ENCODE results near the gene GMIP. TPM values are rescaled to one million over a fixed set of nuclear protein-coding genes. Genes with fewer than 3 reads are reported as not detected.

GMIP gene
- total RNA-seq, 1 donor: 48.6 TPM

DNA sequence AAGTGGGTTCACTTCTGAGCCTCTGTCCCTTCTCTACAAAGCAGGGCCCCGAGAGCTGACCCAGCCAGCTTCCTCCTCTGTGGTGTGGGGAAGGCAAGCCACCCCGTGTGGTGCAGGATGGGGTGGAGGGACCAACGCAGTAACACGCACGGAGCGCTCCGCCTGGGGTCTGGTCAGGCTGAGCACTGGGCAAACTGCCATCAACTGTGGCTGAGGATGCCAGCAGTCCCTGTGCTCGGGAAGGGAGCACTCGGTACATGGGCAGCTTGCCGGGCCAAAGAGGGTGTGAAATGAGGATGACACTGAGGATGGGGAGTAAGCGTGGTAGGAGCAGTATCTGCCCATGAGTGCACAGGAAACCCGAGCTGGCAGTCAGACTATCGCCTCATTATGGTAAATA lies 7.6 kb upstream of the GMIP start:
- no peaks in the 10 kb centered on the region for H3K9me3 ChIP-seq (ENCODE audit: low read depth, low read length)
- no peak overlapping the region for H3K4me3 ChIP-seq (ENCODE audit: low read length)
- H3K4me1 ChIP-seq (ENCODE audit: insufficient read depth, low read length): no peaks in the 10 kb centered on the region
- H3K27me3 ChIP-seq (ENCODE audit: insufficient read depth, low read length): no peaks in the 10 kb centered on the region

GRCh38 chr19:19650331-19650730 lies 6.9 kb upstream of the GMIP start:
- Histone ChIP-seq H3K27me3 (ENCODE audit: insufficient read depth, low read length) (no peaks in the 10 kb centered on the region), H3K9me3 (ENCODE audit: low read depth, low read length) (no peaks in the 10 kb centered on the region), H3K4me1 (ENCODE audit: insufficient read depth, low read length) (no peaks in the 10 kb centered on the region), H3K4me3 (ENCODE audit: low read length) (no peak overlapping the region)

- Histone ChIP-seq H3K27me3 (ENCODE audit: insufficient read depth, low read length) (no peaks in the 10 kb centered on the region), H3K4me1 (ENCODE audit: insufficient read depth, low read length) (no peaks in the 10 kb centered on the region), H3K9me3 (ENCODE audit: low read depth, low read length) (no peaks in the 10 kb centered on the region), H3K4me3 (ENCODE audit: low read length) (no peak overlapping the region)
Measured at GRCh38 chr19:19649580-19649995, 6.1 kb upstream of the GMIP start.

GRCh38 chr19:19649155-19649554 lies 5.7 kb upstream of the GMIP start:
- H3K4me3 ChIP-seq (ENCODE audit: low read length): no peak overlapping the region
- H3K27me3 ChIP-seq (ENCODE audit: insufficient read depth, low read length): no peaks in the 10 kb centered on the region

DNA sequence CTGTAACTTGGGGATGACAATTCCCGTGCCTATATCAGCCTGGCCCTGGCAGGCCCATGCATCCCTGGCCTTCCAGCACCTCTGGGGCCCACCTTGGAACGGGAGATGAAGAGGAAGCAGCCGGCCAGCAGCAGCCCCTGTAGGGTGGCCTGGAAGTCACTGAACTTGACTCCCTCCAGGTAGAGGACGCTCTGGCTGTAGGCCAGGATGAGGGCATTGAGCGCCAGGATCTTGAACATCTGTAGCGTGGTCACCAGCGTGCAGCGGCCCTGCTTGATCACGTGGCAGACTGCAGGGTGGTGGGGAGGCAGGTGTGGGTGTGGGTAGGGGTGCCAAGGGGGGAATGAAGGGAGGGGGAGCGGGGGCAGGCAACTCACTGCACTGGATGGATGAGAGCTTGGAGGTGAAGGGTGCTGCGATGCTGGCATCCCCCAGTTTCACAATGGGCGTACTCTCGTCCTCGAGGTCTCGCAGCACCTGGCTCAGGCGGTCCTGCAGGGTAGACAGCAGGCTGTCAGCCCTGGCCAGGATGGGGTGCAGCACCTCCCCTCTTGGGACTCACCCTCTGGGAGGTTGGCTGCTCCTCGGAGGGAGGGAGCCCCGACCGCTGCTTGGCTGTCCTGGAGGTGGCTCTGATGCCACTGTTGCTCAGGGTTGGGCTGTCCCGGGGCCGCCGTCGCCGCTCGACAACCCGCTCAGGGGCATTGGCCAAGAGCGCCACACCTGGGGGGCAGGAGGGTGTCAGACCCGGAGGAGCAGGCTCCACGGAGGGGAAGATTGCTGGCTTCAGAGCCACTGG lies 3.8 kb upstream of the GMIP start:
- Histone ChIP-seq H3K9me3 (ENCODE audit: low read depth, low read length) (no peaks in the 10 kb centered on the region), H3K27me3 (ENCODE audit: insufficient read depth, low read length) (no peaks in the 10 kb centered on the region), H3K4me1 (ENCODE audit: insufficient read depth, low read length) (peaks cover 10% of the 10 kb centered on the region), H3K4me3 (ENCODE audit: low read length) (no peak overlapping the region)

More at GRCh38 chr19:19649155-19649554, 5.7 kb upstream of the GMIP start:
- Histone ChIP-seq H3K4me1 (ENCODE audit: insufficient read depth, low read length) (peaks cover under 1% of the 10 kb centered on the region), H3K9me3 (ENCODE audit: low read depth, low read length) (no peaks in the 10 kb centered on the region)

- H3K4me1 ChIP-seq (ENCODE audit: insufficient read depth, low read length): peaks cover 28% of the 10 kb centered on the region
- H3K27me3 ChIP-seq (ENCODE audit: insufficient read depth, low read length): no peaks in the 10 kb centered on the region
- no peaks in the 10 kb centered on the region for H3K9me3 ChIP-seq (ENCODE audit: low read depth, low read length)
- no peak overlapping the region for H3K4me3 ChIP-seq (ENCODE audit: low read length)
Measured at GRCh38 chr19:19645233-19645870, 1.9 kb upstream of the GMIP start.

DNA sequence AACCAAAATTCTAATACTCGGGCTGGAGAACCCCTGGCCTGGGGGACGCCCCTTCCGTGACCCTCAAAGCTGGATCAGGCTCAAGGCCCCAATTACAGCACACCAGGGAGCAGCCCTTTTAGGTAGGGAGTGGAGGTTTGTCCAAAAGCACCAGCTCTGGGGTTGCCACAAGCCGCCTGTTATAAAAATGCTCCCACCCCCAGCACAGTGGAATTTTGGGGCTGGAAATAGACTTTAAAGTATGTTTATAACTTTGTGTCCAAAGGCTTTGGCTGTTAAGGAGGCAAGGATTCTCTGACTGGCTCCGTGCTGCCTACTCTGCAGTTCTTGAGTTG lies 564 bp upstream of the GMIP start:
- Histone ChIP-seq H3K4me1 (ENCODE audit: insufficient read depth, low read length) (peaks cover 37% of the 10 kb centered on the region), H3K9me3 (ENCODE audit: low read depth, low read length) (no peaks in the 10 kb centered on the region), H3K27me3 (ENCODE audit: insufficient read depth, low read length) (no peaks in the 10 kb centered on the region), H3K4me3 (ENCODE audit: low read length) (peak overlapping the region; percentile 92)

DNA sequence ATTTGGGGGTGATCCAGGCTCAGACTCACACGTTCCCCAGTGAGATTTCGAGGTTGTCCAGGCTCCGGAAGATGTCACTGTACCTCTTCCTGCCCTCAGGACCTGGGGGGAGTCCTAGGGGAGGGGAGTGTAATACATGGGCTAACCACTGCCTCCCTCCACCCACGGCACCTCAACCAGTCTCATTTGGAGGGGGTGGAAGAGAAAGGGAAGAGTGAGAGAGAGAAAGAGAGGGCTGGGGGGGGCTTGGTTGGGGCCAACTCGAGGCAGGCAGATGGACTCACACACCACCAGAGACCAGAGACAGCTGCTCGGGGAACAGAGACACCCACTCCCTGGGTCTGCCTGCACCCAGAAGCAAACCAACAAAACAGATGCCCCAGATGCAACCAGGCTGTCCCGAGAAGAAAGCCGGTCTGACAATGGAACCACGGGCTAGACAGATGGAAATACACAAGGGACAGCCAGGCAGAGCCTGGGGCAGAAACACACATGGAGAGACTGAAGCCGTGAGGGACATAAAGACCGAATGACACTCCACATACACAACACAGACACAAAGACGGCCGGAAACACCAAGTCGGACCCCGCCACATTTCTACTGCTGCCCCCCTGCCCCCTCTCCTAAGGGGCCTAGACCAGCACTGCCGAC lies 825 bp downstream of the GMIP start:
- peaks cover 38% of the 10 kb centered on the region for H3K4me1 ChIP-seq (ENCODE audit: insufficient read depth, low read length)
- no peaks in the 10 kb centered on the region for H3K27me3 ChIP-seq (ENCODE audit: insufficient read depth, low read length)
- no peaks in the 10 kb centered on the region for H3K9me3 ChIP-seq (ENCODE audit: low read depth, low read length)
- peak overlapping the region; percentile 92 for H3K4me3 ChIP-seq (ENCODE audit: low read length)

GRCh38 chr19:19637523-19638251 lies 5.8 kb downstream of the GMIP start:
- H3K9me3 ChIP-seq (ENCODE audit: low read depth, low read length): no peaks in the 10 kb centered on the region
- H3K4me1 ChIP-seq (ENCODE audit: insufficient read depth, low read length): peaks cover 31% of the 10 kb centered on the region
- H3K4me3 ChIP-seq (ENCODE audit: low read length): no peak overlapping the region
- no peaks in the 10 kb centered on the region for H3K27me3 ChIP-seq (ENCODE audit: insufficient read depth, low read length)

GRCh38 chr19:19637186-19637522 lies 6.3 kb downstream of the GMIP start:
- Histone ChIP-seq H3K4me1 (ENCODE audit: insufficient read depth, low read length) (peaks cover 27% of the 10 kb centered on the region), H3K4me3 (ENCODE audit: low read length) (no peak overlapping the region), H3K27me3 (ENCODE audit: insufficient read depth, low read length) (no peaks in the 10 kb centered on the region), H3K9me3 (ENCODE audit: low read depth, low read length) (no peaks in the 10 kb centered on the region)

GRCh38 chr19:19636573-19637185 lies 6.8 kb downstream of the GMIP start:
- Histone ChIP-seq H3K9me3 (ENCODE audit: low read depth, low read length) (no peaks in the 10 kb centered on the region), H3K4me3 (ENCODE audit: low read length) (no peak overlapping the region), H3K27me3 (ENCODE audit: insufficient read depth, low read length) (no peaks in the 10 kb centered on the region), H3K4me1 (ENCODE audit: insufficient read depth, low read length) (peaks cover 22% of the 10 kb centered on the region)

GRCh38 chr19:19635313-19635702 lies 8.1 kb downstream of the GMIP start:
- Histone ChIP-seq H3K4me3 (ENCODE audit: low read length) (no peak overlapping the region), H3K9me3 (ENCODE audit: low read depth, low read length) (no peaks in the 10 kb centered on the region), H3K4me1 (ENCODE audit: insufficient read depth, low read length) (peaks cover 10% of the 10 kb centered on the region), H3K27me3 (ENCODE audit: insufficient read depth, low read length) (no peaks in the 10 kb centered on the region)

- Histone ChIP-seq H3K4me1 (ENCODE audit: insufficient read depth, low read length) (peaks cover 4% of the 10 kb centered on the region), H3K9me3 (ENCODE audit: low read depth, low read length) (no peaks in the 10 kb centered on the region), H3K27me3 (ENCODE audit: insufficient read depth, low read length) (no peaks in the 10 kb centered on the region), H3K4me3 (ENCODE audit: low read length) (no peak overlapping the region)
Measured at GRCh38 chr19:19634516-19635312, 8.7 kb downstream of the GMIP start.
